NCI-H2227 treated with DMSO at 0.1 percent for 48 hours (cell line): ENCODE measurements around the gene PLVAP.

Source experiments
- DNase-seq: peaks from one replicate; lab custom pipeline; 2025; lab: John Stamatoyannopoulos, UW

PLVAP gene

GRCh38 chr19:17321655-17322489 lies 55.3 kb downstream of the PLVAP start:
- DNase-seq = no peak

DNA sequence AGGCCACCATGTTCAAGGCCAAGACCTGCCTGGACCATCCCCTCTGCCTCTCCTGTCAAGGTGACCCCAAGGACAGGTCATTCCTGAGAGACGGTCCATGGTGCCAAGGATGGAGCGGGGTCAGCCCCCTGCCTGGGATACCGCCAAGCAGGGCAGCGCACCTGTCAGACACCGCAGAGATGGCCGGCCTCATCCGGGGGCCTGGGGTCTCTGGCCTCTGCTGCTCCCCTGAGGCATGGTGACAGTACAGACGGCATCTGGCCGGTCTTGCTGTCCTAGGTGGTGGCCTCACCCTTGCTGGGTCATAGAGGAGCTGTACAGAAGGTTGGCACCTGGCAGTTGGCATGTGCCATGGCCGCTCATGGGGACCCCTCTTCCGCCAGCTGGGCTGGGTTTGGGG lies 56.7 kb downstream of the PLVAP start:
- DNase-seq = no peak

DNA sequence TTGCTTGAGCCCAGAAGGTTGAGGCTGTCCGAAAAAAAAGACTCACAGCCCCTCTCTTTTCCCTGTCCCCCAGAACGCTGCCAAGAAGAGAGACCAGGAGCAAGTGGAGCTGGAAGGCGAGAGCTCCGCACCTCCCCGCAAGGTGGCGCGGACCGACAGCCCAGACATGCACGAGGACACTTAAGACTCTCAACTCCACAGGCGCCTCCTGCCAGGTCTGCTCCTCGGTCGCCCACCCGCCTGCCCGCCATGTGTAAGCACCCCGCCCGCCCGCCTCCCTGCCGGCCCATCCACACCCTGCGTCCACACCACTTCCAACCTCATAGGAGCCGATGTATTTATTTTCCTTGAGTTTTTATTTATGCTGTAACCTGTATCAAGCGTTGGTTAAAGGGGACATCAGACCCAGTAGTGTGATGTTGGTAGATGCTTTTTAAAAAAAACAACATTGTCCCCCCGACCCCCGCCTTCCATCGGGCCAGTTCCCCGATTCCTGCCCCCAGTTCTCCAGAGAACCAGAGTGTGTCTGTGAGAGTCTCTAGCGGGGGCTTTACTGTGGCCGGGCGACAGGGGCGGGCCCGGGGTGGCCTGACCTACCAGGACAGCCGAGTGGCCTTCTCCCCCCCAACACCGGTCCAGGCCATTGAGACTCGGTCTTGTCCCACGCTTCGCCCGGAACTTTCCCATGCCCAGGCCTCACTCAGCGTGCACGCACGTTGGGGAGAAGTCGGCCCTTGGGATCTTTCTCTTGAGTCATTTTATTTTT lies 57.5 kb downstream of the PLVAP start:
- no peak for DNase-seq

DNA sequence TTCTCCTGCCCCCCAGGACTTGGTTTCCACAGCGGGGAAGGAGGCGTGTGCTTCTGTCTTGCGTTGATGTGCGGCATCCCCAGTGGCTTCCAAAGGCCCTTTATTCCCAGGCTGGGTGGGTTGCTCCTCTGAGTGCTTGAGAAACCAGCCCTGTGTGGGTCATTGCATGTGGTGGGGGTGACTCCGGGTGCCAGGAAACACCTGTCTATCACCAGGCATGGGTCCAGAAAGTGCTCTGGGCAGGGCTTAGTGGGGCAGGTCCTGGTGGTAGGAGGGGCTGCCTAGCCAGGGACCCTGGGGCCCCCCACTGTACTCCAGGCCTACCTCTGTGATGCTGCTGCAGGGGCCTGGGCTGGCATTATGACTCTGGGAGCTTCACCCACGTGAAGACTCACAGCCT lies 58.2 kb downstream of the PLVAP start:
- DNase-seq = no peak

DNA sequence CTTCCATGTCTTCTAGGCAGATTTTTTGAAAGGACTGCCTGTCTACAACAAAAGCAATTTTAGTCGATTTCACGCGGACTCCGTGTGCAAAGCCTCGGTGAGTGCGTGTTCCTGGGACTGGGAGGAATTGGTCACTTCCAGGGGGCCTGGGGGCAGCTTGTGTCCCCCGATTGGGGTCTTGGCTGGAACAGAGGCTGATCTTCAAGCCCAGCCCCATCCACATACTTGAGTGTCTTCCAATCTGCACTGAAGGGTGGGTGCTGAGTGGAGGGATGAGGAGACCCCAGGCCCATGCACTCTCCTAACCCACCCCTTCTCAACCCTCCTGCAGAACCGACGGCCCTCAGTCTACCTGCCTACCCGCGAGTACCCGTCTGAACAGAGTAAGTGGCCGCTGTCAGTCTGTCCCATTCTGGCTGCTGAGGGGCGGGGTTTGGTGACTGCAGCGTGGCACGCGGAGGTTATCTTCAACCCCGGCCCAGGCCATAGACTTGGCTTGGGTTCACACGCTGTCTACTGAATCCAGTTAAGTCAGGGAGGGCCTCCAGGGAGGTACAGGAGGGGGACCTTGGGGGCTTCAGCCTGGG lies 63.0 kb downstream of the PLVAP start:
- no peak for DNase-seq

DNA sequence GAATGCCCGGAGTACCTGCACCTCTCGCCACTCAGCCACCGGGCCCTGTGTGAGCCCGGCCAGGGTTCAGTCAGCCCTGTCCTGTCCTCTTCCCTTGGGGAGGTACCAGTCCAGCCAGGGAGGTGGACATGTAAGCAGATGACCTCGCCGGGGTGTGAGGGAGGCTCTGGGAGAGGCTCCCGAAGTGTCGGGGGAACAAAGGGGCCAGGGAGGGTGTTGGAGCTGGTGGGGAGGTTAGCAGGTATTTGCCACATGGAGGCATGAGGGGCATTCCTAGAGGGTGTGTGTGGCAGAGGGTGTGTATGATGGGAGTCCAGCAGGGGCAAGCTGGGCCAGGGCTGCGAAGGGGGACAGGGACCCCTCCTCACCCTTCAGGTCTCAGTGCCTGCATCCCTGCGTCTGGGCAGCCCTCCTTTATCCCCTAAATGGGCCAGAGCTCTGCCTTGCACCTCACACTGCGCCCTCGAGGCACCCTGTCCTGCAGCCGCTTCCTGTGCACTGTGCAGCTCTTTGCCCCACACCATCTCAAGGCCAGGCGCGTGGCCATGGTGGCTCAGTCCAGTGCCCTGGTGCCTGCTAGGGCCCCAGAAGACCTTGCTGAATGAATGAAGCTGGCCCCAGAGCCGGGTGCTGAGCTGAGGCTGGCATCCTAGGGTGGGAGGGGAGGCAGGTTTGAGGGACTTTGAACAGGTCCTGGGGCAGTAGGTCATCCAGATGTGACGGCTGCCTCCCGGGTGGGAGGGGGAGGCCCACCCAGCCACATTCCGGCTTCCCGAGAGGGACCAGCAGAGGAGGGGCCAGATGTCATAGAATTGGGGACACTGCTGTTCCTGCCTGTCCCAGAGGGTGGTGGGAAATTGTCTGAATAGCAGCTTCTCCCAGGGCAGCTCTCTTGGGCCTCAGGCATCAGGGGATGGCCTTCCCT lies 64.7 kb downstream of the PLVAP start:
- no peak for DNase-seq

- no peak for DNase-seq
These were observed 65.5 kb downstream of the PLVAP start for GRCh38 chr19:17311455-17312188.

- no peak for DNase-seq
These were observed 67.1 kb downstream of the PLVAP start for GRCh38 chr19:17309965-17310461.

DNA sequence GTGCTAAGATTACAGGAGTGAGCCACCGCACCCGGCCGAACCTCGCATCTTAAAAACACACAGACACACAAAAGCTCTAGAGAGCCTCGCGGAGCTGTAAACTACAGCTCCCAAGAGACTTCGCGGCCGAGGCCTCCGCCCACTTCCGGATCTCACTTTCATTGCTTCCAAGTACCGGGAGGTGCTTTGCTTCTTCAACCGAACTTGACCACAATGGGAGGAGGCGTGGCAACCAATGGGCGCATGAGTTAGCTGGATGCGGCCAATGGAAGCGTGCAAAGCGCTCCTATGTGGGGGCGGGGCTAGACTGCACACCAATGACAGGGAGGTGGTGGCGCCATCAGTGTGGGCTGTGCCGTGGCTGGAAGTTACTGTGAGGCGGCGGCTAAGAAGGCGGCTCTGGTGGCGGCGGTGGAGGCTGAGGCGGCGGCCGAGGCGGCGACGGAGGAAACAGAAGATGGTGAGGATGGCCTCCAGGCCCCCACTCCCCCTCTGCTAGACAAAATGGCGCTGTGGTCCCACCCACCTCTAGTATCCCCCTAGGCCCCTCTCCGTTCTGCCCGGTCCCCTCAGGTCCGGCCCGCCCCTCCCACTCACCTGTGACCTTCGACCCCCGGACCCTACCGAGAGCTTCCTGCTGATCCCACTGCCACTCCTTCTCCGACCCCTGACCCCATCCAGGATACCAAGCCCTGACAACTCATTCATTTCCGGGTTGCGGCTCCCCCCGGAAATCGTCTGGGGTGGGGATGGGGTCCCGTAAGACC lies 67.8 kb downstream of the PLVAP start, which contains the start of gene DDA1:
DDA1 (plus strand) TSS at position 366 of the 767 bp plus-strand sequence; CDS start at position 458, 92 bp downstream.
- DNase-seq = peak; percentile 94

DNA sequence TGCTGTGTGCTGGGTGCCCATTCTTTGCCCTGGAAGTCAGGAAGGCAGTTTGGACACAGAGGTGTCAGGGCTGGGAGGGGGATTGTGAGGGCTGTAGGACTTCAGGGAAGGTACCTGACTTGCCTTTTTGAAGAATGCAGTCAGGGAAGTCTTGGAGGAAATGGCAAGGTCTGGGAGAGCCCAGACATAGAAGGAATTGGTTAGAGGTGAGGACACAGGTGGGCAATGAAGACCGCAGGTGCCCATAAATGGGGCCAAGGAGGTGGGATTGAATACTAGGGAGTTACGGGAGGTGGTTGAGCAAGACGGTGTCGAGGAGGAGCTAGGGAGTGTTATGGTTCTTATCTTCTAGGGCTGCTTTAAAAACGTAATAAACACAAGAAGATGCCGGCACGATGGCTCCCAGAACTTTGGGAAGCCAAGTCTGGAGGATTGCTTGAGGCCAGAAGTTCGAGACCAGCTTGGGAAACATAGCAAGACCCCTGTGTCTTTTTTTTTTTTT lies 69.2 kb downstream of the PLVAP start:
- DNase-seq = no peak

- no peak for DNase-seq
These were observed 70.8 kb downstream of the PLVAP start for GRCh38 chr19:17306285-17306714.

DNA sequence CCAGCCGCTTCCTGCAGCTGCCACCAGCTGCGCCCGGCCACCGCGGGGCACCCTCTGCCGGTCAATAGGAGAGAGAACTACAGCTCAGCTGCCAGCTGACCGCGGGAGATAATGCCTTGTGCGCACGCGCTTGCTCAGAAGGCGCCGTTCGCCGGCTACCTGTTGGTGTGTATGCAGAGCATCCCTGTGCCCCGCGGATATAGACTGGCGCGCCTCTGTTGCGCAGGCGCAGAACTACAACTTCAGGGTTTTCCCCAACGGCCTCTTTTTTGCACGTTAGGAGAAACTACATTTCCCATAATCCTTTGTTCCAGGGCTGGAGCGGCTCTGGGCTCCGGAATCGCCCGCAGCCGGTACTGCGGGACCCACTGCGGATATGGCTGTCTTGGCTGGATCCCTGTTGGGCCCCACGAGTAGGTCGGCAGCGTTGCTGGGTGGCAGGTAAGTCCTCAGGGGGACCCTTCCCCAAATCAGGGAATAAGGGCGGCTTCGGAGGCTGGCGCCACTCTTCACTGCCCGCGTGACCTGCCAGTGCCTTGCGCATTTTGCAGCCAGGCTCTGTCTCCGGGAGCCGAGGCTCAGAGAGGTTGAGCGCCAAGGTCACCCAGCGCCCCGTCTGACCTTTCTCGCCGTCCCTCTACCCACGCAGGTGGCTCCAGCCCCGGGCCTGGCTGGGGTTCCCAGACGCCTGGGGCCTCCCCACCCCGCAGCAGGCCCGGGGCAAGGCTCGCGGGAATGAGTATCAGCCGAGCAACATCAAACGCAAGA lies 71.4 kb downstream of the PLVAP start, which contains the start of gene MRPL34:
MRPL34 (plus strand) TSS at position 356 of the 768 bp plus-strand sequence; CDS start at position 377, 21 bp downstream.
- DNase-seq = peak; percentile 97

GRCh38 chr19:17305216-17305516 lies 72.0 kb downstream of the PLVAP start:
- DNase-seq = no peak

DNA sequence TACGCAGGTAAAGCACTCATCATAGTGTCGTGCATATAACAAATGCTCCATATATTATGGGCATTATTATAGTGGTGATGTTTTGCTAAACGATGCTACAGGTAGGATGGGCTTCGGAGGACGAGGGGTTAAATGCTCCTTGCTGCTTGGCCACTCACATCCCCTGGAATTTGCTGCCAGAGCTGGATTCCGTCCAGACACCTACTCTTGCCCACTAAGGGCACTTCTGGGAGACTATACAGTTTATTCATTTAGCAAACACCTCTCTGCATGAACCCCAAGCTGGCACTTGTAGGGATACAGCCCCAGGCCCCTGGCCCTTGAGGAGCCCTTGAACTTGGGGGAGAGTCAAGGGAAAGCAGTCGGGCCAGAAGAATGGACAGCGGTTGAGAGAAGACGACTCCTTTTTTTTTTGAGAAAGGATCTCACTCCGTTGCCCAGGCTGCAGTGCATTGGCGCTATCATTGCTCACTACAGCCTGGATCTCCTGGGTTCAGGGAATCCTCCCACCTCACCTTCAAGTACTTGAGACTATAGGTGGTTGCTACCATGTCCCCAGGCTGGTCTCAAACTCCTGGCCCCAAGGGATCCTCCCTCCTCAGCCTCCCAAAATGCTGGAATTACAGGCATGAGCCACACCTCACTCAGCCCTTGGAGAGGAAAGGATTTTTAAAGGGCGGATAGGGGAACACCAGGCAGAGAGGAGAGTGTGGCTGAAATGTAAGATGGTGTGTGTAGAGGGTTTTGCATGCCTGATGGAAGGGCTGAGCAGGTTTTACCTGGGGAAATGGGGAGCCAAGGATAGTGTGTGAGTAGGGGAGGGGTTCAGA lies 72.5 kb downstream of the PLVAP start:
- no peak for DNase-seq

DNA sequence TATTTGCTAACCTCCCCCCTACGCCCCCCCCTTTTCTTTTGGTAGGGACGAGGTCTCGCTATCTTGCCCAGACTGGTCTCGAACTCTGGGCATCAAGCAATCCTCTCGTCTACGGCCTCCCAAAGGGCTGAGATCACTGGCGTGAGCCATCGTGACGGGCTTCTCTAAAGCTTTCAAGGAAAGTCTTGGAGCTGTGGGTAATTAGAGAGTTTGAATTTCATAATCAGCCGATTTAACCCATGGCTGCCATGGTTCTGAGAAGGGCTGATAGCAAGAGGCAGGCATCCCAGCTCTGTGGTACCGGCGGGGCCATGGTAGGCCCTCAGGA lies 73.2 kb downstream of the PLVAP start:
- no peak for DNase-seq

DNA sequence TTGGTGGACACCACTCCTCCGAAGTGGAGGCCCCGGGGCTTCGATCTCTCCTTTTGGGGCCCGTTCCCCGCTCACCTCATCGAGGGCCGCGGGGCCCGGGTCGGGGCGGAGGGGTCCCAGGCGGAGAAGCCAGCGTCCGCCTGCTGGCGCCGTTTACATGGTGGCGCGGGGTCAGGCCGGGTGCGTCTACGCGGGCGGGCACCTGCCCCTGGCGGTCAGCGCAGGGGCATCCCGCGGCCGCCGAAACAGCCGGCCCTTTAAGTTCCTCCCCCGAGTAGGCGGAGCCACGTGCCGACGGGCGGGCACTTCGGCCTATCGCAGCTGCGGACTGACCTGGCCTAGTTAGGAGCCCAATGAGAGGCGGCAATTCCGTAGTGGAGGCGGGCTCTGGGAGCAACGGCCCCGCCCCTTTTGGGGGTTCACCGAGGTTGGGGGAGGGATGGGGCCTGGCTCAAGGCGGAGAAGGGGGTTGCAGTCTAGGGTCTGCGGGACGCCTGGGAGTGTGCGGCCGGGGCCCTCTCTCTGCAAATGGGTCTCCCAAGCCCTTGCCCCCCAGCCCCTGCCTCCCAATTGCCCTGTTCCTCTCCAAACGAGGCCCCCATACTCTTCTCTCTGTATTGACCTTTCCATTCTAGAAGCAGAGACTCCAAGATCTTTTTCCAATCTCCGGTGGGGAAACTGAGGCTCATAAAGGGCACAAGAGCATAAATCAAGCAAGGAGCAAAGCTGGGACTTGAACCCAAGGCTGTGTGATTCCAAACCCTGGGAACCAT lies 73.8 kb downstream of the PLVAP start, which contains the start of gene ABHD8:
ABHD8 (minus strand) TSS at position 259 of the 773 bp plus-strand sequence. CDS start 1,809 bp downstream, outside the sequence.
- peak; percentile 76 for DNase-seq
